GM23338 (cell line): ENCODE results near the gene APPL2. TPM values are rescaled to one million over a fixed set of nuclear protein-coding genes. Genes with fewer than 3 reads are reported as not detected.

ENCODE experiments used
- ATAC-seq: fragments of 200-7000 bp; cut with Tn5 transposase; 3 replicates; pipeline ENCODE4 v1.9.1; 2020
- DNase-seq: peaks from one replicate; pipeline ENCODE4 v3.0.0-alpha.2; 2015; ENCODE audit warnings: low spot score
- H2AFZ ChIP-seq: fragments of 200-600 bp; sonication (generic); 2 replicates; pipeline ENCODE4 v1.8.0; 2016; ENCODE audit warnings: antibody characterized with exemption, mild to moderate bottlenecking, moderate library complexity
- H3F3A ChIP-seq: fragments of 200-600 bp; sonication (generic); replicated peaks from 2 replicates; pipeline ENCODE4 v1.8.0; 2017; ENCODE audit warnings: antibody characterized with exemption, mixed run types, low read depth
- H3K27ac ChIP-seq: fragments of 200-600 bp; sonication (generic); 2 replicates; pipeline ENCODE4 v1.6.1; 2016; ENCODE audit warnings: low read depth
- H3K27me3 ChIP-seq: fragments of 200-600 bp; sonication (generic); 2 replicates; pipeline ENCODE4 v1.8.0; 2016; ENCODE audit warnings: mild to moderate bottlenecking, mixed run types, moderate library complexity; ENCODE audit not compliant: insufficient read depth
- H3K36me3 ChIP-seq: fragments of 200-600 bp; sonication (generic); 2 replicates; pipeline ENCODE4 v1.8.0; 2016; ENCODE audit warnings: mild to moderate bottlenecking; ENCODE audit not compliant: insufficient read depth
- H3K4me1 ChIP-seq: fragments of 200-600 bp; sonication (generic); 2 replicates; pipeline ENCODE4 v1.8.0; 2016; ENCODE audit warnings: mild to moderate bottlenecking, moderate library complexity; ENCODE audit not compliant: insufficient read depth
- H3K4me2 ChIP-seq: fragments of 200-600 bp; sonication (generic); 2 replicates; pipeline ENCODE4 v1.7.1; 2017; ENCODE audit warnings: mixed run types
- H3K4me3 ChIP-seq: fragments of 200-600 bp; sonication (generic); 2 replicates; pipeline ENCODE4 v1.6.1; 2016; ENCODE audit warnings: mixed run types
- H3K79me2 ChIP-seq: fragments of 200-600 bp; sonication (generic); replicated peaks from 2 replicates; pipeline ENCODE4 v1.8.0; 2017; ENCODE audit warnings: mild to moderate bottlenecking; ENCODE audit not compliant: insufficient read depth
- H3K9me2 ChIP-seq: fragments of 200-600 bp; sonication (generic); 2 replicates; pipeline ENCODE4 v1.8.0; 2017; ENCODE audit not compliant: insufficient read depth
- H4K20me1 ChIP-seq: fragments of 200-600 bp; sonication (generic); replicated peaks from 2 replicates; pipeline ENCODE4 v1.8.0; 2017; ENCODE audit warnings: mild to moderate bottlenecking; ENCODE audit not compliant: insufficient read depth
- H3K27ac Mint-ChIP-seq: 2 replicates; pipeline ENCODE4 v1.8.0; 2020; ENCODE audit warnings: inconsistent platforms, mild to moderate bottlenecking, moderate library complexity, mixed read lengths
- H3K27me3 Mint-ChIP-seq: 3 replicates; pipeline ENCODE4 v1.8.0; 2022; ENCODE audit warnings: low read depth, mild to moderate bottlenecking, moderate library complexity, mixed read lengths, inconsistent platforms; ENCODE audit not compliant: insufficient read depth, poor library complexity
- H3K36me3 Mint-ChIP-seq: 3 replicates; pipeline ENCODE4 v1.8.0; 2021; ENCODE audit warnings: low read depth, mild to moderate bottlenecking, inconsistent platforms, moderate library complexity, mixed read lengths
- H3K4me1 Mint-ChIP-seq: 3 replicates; pipeline ENCODE4 v1.8.0; 2020; ENCODE audit warnings: mild to moderate bottlenecking, inconsistent platforms, mixed read lengths
- H3K4me3 Mint-ChIP-seq: 3 replicates; pipeline ENCODE4 v1.8.0; 2021; ENCODE audit warnings: moderate library complexity, mild to moderate bottlenecking, inconsistent platforms, mixed read lengths
- H3K9me3 Mint-ChIP-seq: 3 replicates; pipeline ENCODE4 v1.8.0; 2020; ENCODE audit warnings: moderate library complexity, mild to moderate bottlenecking, inconsistent platforms, mixed read lengths
- CREB1 ChIP-seq: fragments of 250-450 bp; sonication (Bioruptor Pico); IDR thresholded peaks from 2 replicates; pipeline ENCODE4 v1.5.0; 2020; ENCODE audit warnings: low read depth, mild to moderate bottlenecking, moderate library complexity
- EZH2 ChIP-seq: fragments of 200-600 bp; sonication (generic); IDR thresholded peaks from one replicate; pipeline ENCODE4 v1.8.0; 2017; ENCODE audit warnings: antibody characterized with exemption, mild to moderate bottlenecking, low read depth; ENCODE audit not compliant: unreplicated experiment
- EZH2phosphoT487 ChIP-seq: fragments of 200-600 bp; sonication (generic); IDR thresholded peaks from one replicate; pipeline ENCODE4 v1.8.1; 2018; ENCODE audit warnings: antibody characterized with exemption; ENCODE audit not compliant: unreplicated experiment
- JUNB ChIP-seq: IDR thresholded peaks from one replicate; pipeline ENCODE4 v1.6.1; 2016; ENCODE audit warnings: antibody characterized with exemption; ENCODE audit not compliant: unreplicated experiment
- NANOG ChIP-seq: IDR thresholded peaks from 2 replicates; pipeline ENCODE4 v1.6.1; 2016; ENCODE audit warnings: antibody characterized with exemption, borderline replicate concordance
- POLR2AphosphoS5 ChIP-seq: IDR thresholded peaks from 2 replicates; pipeline ENCODE4 v1.6.1; 2016; ENCODE audit warnings: antibody characterized with exemption, low read depth
- REST ChIP-seq: IDR thresholded peaks from one replicate; pipeline ENCODE4 v1.6.1; 2018; ENCODE audit warnings: antibody characterized with exemption; ENCODE audit not compliant: unreplicated experiment
- STAT1 ChIP-seq: IDR thresholded peaks from one replicate; pipeline ENCODE4 v1.6.1; 2016; ENCODE audit warnings: antibody characterized with exemption; ENCODE audit not compliant: unreplicated experiment
- ZNF114 ChIP-seq: fragments of 250-450 bp; sonication (Bioruptor Pico); IDR thresholded peaks from 2 replicates; pipeline ENCODE4 v1.5.0; 2020; ENCODE audit warnings: mild to moderate bottlenecking, moderate library complexity
- ZNF331 ChIP-seq: fragments of 250-450 bp; sonication (Bioruptor Pico); IDR thresholded peaks from 2 replicates; pipeline ENCODE4 v1.5.0; 2020; ENCODE audit warnings: low read depth, mild to moderate bottlenecking, moderate library complexity
- ZNF462 ChIP-seq: fragments of 250-450 bp; sonication (Bioruptor Pico); IDR thresholded peaks from 2 replicates; pipeline ENCODE4 v1.5.0; 2020; ENCODE audit warnings: mild to moderate bottlenecking, moderate library complexity
- polyA plus RNA-seq: library from polyadenylated mRNA; unstranded; fragments of >200 nt; fragmentation: Nextera tagmentation; extraction: Ambion mirVana; gene quantifications from 2 replicates; pipeline ENCODE4 v1.2.1, GENCODE V29; 2016
- total RNA-seq: library from RNA; depleted of rRNA; stranded (reverse); fragments of >200 nt; shearing (Covaris generic); gene quantifications from 2 replicates; pipeline ENCODE4 v1.2.3, GENCODE V29; 2014
- TF ChIP-seq, protein P1 (sequence below), 2 experiments: fragments of 200-600 bp in 1 of 2; sonication (generic) in 1 of 2; conservative IDR thresholded peaks; 2 replicates each; pipeline versions ENCODE4 v1.5.1 to v1.6.1; 2016 to 2017; ENCODE audit warnings: antibody characterized with exemption in 2 of 2, low read depth in 2 of 2, mild to moderate bottlenecking in 2 of 2, moderate library complexity in 1 of 2
- TF ChIP-seq, protein P2 (sequence below): IDR thresholded peaks from 2 replicates; pipeline ENCODE4 v1.6.1; 2016; ENCODE audit warnings: antibody characterized with exemption

The APPL2 gene
- total and polyA plus RNA-seq, 2 experiments from 2014 or later: 9.3 to 17.4 TPM

DNA sequence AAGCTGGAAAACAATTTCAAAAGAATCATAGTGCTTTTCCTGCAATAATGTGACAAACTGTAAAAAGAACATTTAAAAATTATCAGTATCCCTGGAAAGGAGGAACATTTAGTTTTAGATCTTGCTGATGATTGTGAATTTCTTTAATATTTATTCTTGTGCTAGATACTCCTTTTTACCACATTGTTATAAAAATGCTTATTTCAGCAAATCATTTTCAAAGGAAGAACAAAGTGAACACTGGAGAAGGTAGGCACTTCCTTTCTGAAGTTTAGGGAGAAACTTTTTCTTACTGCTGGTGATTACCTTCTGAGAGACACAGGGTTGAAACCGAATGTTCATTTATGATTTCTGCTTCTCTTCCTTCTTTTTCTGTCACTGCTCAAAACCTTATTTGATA, 49.4 kb upstream of the APPL2 start:
- Mint-ChIP-seq H3K27ac (no peak overlapping the region), H3K9me3 (no peaks in the 10 kb centered on the region), H3K27me3 (peaks cover 2% of the 10 kb centered on the region), H3K4me1 (no peaks in the 10 kb centered on the region), H3K4me3 (no peak overlapping the region), H3K36me3 (no peaks in the 10 kb centered on the region)
- no peak overlapping the region for H3K4me2 ChIP-seq
- no peaks in the 10 kb centered on the region for H4K20me1 ChIP-seq
- no peak overlapping the region for H3K27ac ChIP-seq
- no peaks in the 10 kb centered on the region for H3F3A ChIP-seq
- no peak overlapping the region for H3K4me3 ChIP-seq
- no peaks in the 10 kb centered on the region for H3K36me3 ChIP-seq
- no peaks in the 10 kb centered on the region for H3K4me1 ChIP-seq
- no peak overlapping the region for H2AFZ ChIP-seq
- DNase-seq (no peak), ATAC-seq (no peak)
- H3K79me2 ChIP-seq: no peaks in the 10 kb centered on the region
- H3K9me2 ChIP-seq: no peaks in the 10 kb centered on the region
- TF ChIP-seq, protein P1, sequence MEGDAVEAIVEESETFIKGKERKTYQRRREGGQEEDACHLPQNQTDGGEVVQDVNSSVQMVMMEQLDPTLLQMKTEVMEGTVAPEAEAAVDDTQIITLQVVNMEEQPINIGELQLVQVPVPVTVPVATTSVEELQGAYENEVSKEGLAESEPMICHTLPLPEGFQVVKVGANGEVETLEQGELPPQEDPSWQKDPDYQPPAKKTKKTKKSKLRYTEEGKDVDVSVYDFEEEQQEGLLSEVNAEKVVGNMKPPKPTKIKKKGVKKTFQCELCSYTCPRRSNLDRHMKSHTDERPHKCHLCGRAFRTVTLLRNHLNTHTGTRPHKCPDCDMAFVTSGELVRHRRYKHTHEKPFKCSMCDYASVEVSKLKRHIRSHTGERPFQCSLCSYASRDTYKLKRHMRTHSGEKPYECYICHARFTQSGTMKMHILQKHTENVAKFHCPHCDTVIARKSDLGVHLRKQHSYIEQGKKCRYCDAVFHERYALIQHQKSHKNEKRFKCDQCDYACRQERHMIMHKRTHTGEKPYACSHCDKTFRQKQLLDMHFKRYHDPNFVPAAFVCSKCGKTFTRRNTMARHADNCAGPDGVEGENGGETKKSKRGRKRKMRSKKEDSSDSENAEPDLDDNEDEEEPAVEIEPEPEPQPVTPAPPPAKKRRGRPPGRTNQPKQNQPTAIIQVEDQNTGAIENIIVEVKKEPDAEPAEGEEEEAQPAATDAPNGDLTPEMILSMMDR (conservative IDR thresholded peaks at IDR 0.05; ENCODE audit: low read depth in 2 of 2): no peak
- TF ChIP-seq NANOG (no peak), JUNB (no peak), ZNF462 (CRISPR knock-in tag) (no peak), EZH2phosphoT487 (no peak), EZH2 (no peak), ZNF114 (CRISPR knock-in tag) (no peak), POLR2AphosphoS5 (no peak), ZNF331 (CRISPR knock-in tag) (no peak), CREB1 (CRISPR knock-in tag) (no peak), REST (no peak), STAT1 (no peak)
- TF ChIP-seq, protein P2, sequence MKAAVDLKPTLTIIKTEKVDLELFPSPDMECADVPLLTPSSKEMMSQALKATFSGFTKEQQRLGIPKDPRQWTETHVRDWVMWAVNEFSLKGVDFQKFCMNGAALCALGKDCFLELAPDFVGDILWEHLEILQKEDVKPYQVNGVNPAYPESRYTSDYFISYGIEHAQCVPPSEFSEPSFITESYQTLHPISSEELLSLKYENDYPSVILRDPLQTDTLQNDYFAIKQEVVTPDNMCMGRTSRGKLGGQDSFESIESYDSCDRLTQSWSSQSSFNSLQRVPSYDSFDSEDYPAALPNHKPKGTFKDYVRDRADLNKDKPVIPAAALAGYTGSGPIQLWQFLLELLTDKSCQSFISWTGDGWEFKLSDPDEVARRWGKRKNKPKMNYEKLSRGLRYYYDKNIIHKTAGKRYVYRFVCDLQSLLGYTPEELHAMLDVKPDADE: no peak
- H3K27me3 ChIP-seq: no peaks in the 10 kb centered on the region
